ENCODE data around the gene OR5K2. TPM values are rescaled to one million over a fixed set of nuclear protein-coding genes. Genes with fewer than 3 reads are reported as not detected.

OR5K2 gene
- total RNA-seq, 1 donor from 2014 or later, result not detected

GRCh38 chr3:98500019-98500418, 2.5 kb downstream of the OR5K2 start:
- H3K4me1 Mint-ChIP-seq (ENCODE audit: low read depth), result peaks cover 13% of the 10 kb centered on the region
- no peaks in the 10 kb centered on the region for H3K27me3 Mint-ChIP-seq
- no peak overlapping the region for H3K27ac Mint-ChIP-seq
- no peak for DNase-seq (ENCODE audit: low spot score, unreplicated experiment)
- no peaks in the 10 kb centered on the region for H3K9me3 Mint-ChIP-seq (ENCODE audit: low read depth)
- TF ChIP-seq CTCF (IDR thresholded peaks at IDR 0.05; ENCODE audit: unreplicated experiment), result no peak
- H3K36me3 Mint-ChIP-seq (ENCODE audit: insufficient read depth), result no peaks in the 10 kb centered on the region
- no peak overlapping the region for H3K4me3 Mint-ChIP-seq (ENCODE audit: low read depth)

- no peaks in the 10 kb centered on the region for H3K9me3 Mint-ChIP-seq (ENCODE audit: low read depth)
- no peak overlapping the region for H3K27ac Mint-ChIP-seq
- TF ChIP-seq CTCF (IDR thresholded peaks at IDR 0.05; ENCODE audit: unreplicated experiment), result no peak
Measured at GRCh38 chr3:98501270-98501669, 3.8 kb downstream of the OR5K2 start.

GRCh38 chr3:98501863-98502576, 4.5 kb downstream of the OR5K2 start:
- no peak for DNase-seq (ENCODE audit: low spot score, unreplicated experiment)
- Mint-ChIP-seq H3K9me3 (ENCODE audit: low read depth) (no peaks in the 10 kb centered on the region), H3K4me1 (ENCODE audit: low read depth) (peaks cover 13% of the 10 kb centered on the region), H3K27ac (no peak overlapping the region), H3K36me3 (ENCODE audit: insufficient read depth) (no peaks in the 10 kb centered on the region), H3K27me3 (no peaks in the 10 kb centered on the region), H3K4me3 (ENCODE audit: low read depth) (no peak overlapping the region)
- TF ChIP-seq CTCF (IDR thresholded peaks at IDR 0.05; ENCODE audit: unreplicated experiment), result no peak

More at GRCh38 chr3:98501270-98501669, 3.8 kb downstream of the OR5K2 start:
- no peak for DNase-seq (ENCODE audit: low spot score, unreplicated experiment)
- Mint-ChIP-seq H3K27me3 (no peaks in the 10 kb centered on the region), H3K36me3 (ENCODE audit: insufficient read depth) (no peaks in the 10 kb centered on the region), H3K4me3 (ENCODE audit: low read depth) (no peak overlapping the region), H3K4me1 (ENCODE audit: low read depth) (peaks cover 13% of the 10 kb centered on the region)

GRCh38 chr3:98504539-98504938, 7.1 kb downstream of the OR5K2 start:
- Mint-ChIP-seq H3K9me3 (ENCODE audit: low read depth) (no peaks in the 10 kb centered on the region), H3K4me1 (ENCODE audit: low read depth) (peaks cover 13% of the 10 kb centered on the region), H3K27me3 (no peaks in the 10 kb centered on the region), H3K27ac (no peak overlapping the region), H3K36me3 (ENCODE audit: insufficient read depth) (peaks cover 3% of the 10 kb centered on the region), H3K4me3 (ENCODE audit: low read depth) (no peak overlapping the region)
- DNase-seq (ENCODE audit: low spot score, unreplicated experiment), result no peak
- TF ChIP-seq CTCF (IDR thresholded peaks at IDR 0.05; ENCODE audit: unreplicated experiment), result no peak

- Mint-ChIP-seq H3K27me3 (no peaks in the 10 kb centered on the region), H3K4me1 (ENCODE audit: low read depth) (peaks cover 3% of the 10 kb centered on the region), H3K4me3 (ENCODE audit: low read depth) (no peak overlapping the region), H3K36me3 (ENCODE audit: insufficient read depth) (peaks cover 3% of the 10 kb centered on the region), H3K9me3 (ENCODE audit: low read depth) (no peaks in the 10 kb centered on the region), H3K27ac (no peak overlapping the region)
- no peak for DNase-seq (ENCODE audit: low spot score, unreplicated experiment)
- no peak for TF ChIP-seq CTCF (IDR thresholded peaks at IDR 0.05; ENCODE audit: unreplicated experiment)
Measured at GRCh38 chr3:98508582-98508981, 11.1 kb downstream of the OR5K2 start.

Data from progenitor cell of endocrine pancreas (in vitro differentiated cells).